Lower leg skin (tissue), 3 donors: ENCODE measurements around the gene PTPRCAP.

Experiments
- CTCF ChIP-seq, 3 donors: fragments of 450-650 bp; IDR thresholded peaks; one replicate each; pipeline ENCODE4 v1.5.1; 2016; ENCODE audit warnings: antibody characterized with exemption in 3 of 3, mild to moderate bottlenecking in 3 of 3, moderate library complexity in 2 of 3
- POLR2A ChIP-seq, 2 donors: fragments of 450-650 bp; IDR thresholded peaks; one replicate each; pipeline ENCODE4 v1.6.1; 2016 to 2017; ENCODE audit warnings: antibody characterized with exemption in 2 of 2, mild to moderate bottlenecking in 1 of 2, moderate library complexity in 1 of 2

- no peak for TF ChIP-seq POLR2A (IDR thresholded peaks at IDR 0.05)
- TF ChIP-seq CTCF (IDR thresholded peaks at IDR 0.05), result no peak
Measured at GRCh38 chr11:67423466-67423865, 14.0 kb downstream of the PTPRCAP start.
